Measurements from ENCODE around the gene ZMYND11.

GRCh38 chr10:228366-228765 is 93.1 kb downstream of the ZMYND11 start:
- TF ChIP-seq POLR2A (IDR thresholded peaks at IDR 0.05) (no peak), CTCF (IDR thresholded peaks at IDR 0.05) (no peak)
